HG02588 (cell line): ENCODE data around the gene TBC1D20.

Source experiments
- ATAC-seq: cut with Tn5 transposase; IDR thresholded peaks from one replicate; pipeline ENCODE4 v1.9.1; 2021; ENCODE audit warnings: mild to moderate bottlenecking, moderate library complexity; ENCODE audit not compliant: unreplicated experiment

TBC1D20 gene

DNA sequence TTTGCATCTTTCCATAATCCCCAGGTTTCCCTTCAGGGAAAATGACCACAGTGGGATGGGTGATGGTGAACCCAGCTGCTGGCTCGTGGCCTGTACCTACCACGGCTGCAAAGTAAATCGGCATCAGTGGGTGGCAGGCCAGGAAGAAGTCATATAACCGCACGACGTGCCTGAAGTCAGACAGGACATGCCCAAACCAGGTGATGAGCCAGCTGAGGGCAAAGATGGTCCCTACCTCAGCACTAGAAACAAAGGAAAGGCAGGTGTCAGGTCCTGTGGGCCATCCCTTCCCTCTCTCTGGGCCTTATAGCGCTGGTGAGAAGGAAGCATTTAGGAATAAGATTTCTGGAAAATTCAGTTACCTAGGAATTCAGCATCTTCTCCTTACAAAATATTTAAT is 22.2 kb downstream of the TBC1D20 start:
- ATAC-seq: no peak

- no peak for ATAC-seq
Measured at GRCh38 chr20:438571-439469, 23.5 kb downstream of the TBC1D20 start.

DNA sequence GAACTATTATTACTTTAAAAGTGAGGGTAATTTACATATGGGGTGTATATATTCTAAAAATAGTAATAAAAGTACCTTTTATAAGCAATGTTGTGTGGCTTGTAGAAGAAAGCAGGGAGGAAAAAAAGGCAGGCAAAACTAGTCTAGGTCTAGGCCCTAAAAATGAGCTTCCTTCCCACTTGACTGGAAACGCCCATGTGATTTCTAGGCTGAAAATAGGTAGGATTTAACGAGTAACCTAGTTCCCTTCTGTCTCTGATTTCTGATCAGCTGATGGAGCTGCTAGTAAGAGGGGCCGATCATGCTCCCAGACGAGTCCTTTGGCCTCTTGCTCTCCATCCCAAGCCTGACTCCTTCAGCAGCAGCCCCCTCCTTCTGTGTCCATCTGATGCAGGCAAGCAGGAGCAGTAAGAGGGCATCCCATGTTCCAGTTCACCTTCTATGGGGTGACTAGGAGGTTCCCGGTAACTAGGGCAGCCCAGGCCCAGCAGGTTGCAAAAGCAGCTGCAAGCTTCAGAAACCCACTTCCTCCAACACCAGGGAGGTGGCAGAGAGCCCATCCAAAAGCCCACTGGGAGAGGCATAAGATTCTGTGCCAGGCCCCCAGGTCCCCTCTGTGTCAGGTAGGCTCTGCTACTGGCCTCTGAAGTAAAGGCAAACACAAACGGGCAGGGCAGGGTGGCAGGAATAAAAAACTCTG is 24.4 kb downstream of the TBC1D20 start:
- ATAC-seq: no peak

- no peak for ATAC-seq
Measured at GRCh38 chr20:436476-436875, 25.9 kb downstream of the TBC1D20 start.

DNA sequence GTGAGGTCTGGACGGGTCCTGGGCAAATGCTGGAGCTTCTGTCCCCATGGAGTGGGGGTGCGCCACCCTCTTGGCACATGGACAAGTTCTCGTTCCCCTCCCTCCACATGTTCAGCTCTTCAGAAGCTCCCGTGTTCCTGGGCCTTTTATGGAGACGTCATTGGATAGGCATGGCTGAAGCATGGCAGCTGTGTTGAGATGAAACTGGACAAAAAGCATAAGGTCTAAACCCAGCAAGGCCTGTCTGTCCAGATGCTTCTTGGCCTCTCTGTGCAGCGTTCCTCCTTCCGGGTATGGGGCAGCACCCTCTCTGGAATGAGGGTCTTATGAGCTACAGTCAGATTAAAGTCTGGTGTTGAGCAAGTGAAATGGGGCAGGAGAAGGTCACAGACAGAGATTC is 26.8 kb downstream of the TBC1D20 start:
- ATAC-seq: no peak

- no peak for ATAC-seq
Measured at GRCh38 chr20:434661-435419, 27.5 kb downstream of the TBC1D20 start.

GRCh38 chr20:434221-434620 is 28.1 kb downstream of the TBC1D20 start:
- no peak for ATAC-seq

- ATAC-seq: peak; percentile 86
Measured at GRCh38 chr20:433300-433975, 28.9 kb downstream of the TBC1D20 start.

GRCh38 chr20:432677-433299 is 29.5 kb downstream of the TBC1D20 start:
- ATAC-seq: no peak

DNA sequence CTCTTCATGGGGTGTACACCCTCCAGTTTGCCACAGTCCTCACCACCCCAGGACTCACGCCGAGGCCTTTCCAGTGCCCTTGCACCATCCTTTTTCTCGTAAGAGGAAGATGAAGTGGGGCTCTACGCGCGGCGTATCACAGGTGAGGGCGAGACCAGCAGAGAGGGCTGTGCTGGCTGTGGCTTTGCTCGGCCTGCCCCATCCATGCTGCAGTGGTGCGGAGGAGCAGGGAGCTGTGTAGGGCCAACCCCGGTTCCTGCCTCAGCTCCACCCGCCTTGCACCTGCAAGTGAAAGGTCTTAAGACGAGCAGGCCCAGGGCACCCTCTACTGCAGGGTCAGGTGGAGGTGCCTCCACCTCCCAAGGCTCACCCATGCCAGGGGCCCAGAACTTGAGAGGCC is 30.1 kb downstream of the TBC1D20 start:
- ATAC-seq: no peak

DNA sequence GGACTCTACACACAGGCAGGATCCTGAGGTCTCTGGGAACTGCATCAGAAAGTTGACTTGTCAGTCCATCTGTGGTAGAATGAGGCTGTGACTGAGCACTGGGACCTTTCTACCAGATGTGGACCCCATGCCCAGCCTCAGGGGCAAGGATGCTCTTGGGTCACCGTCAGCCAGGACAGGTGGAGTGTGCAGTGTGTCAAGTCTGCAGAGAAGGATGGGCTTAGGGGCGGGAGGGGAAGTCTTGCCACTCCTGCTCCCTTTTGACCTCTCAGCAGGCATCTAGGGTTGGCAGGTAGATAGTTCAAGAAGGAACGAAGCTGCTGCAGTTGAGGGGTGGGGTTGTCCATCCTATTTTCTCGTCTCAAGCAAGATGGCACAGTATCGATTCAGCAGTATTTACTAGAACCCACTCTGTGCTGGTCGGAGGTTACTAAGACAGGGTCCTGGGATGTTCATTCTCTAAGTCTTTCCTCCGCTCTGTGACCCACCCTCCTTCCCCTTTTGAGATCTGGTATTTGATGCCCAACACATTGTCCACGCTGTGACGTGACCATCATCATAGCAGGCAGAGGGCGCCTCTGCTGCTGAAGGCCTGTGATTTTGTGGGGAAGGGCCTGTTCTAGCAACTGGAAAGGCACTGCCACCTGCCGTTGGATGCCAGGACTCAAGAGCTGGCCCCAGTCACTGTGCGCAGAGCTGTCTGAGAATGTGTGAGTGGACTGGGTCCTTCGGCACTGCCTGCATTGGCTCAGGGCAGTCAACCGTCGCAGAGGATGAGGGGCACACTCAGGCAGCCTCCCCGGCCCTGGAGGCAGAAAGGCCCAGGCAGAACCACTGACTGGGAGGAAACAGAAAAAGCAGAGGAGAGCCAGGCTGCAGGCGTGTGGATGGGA is 31.1 kb downstream of the TBC1D20 start:
- ATAC-seq: no peak

GRCh38 chr20:430091-430999 is 32.0 kb downstream of the TBC1D20 start:
- no peak for ATAC-seq

DNA sequence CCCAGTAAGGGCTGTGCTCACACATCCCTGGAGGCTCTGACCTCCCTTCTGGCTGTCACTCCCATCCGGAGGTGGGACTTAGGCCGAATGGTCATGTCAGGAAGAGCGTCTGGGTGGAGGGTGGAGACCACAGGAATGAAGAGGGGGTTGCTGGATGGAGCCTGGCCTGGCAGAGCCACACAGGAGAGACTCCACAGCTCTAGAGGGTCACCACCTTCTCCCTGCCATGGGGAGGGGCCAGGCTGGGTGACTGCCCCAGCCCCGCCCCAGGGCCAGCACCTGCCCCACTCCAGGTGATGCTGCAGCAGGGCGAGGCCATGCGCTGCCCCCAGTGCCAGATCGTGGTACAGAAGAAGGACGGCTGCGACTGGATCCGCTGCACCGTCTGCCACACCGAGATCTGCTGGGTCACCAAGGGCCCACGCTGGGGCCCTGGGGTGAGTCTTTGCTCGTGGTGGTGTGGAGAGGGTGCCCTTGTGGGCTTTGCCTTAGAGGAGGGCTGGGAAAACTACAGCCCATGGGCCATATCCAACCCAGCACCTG is 33.6 kb downstream of the TBC1D20 start:
- no peak for ATAC-seq

GRCh38 chr20:427849-428657 is 34.3 kb downstream of the TBC1D20 start:
- ATAC-seq: no peak

DNA sequence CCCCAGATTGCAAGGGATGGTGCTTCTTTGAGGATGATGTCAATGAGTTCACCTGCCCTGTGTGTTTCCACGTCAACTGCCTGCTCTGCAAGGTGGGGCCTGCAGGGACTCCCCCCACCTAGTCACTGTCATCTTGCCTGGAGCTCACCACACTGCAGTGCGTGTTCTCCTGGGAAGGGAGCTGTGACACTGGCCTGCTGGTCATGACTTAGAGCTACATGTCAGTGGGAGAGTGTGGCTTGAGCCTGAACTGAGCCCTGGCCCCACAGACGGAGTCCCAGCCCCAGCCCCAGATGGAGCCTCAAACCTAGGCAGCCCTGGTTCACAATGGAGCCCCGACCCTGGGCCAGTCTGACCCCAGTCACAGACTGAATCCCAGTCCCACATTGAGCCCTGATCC is 34.9 kb downstream of the TBC1D20 start:
- ATAC-seq: no peak

DNA sequence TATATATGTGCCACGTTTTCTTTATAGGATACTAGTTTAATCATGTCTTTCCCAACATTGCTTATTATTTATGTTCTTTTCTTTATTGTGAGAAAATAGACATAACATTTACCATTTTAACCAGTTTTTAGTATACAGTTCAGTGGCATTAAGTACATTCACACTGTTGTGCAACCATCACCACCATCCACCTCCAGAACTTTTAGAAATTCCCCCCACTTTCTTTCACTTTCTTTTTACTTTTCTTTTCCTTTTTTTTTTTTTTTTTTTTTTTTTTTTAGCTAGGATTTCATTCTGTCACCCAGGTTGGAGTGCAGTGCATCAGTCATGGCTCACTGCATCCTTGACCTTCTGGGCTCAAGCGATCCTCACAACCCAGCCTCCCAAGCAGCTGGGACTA is 35.8 kb downstream of the TBC1D20 start:
- no peak for ATAC-seq

DNA sequence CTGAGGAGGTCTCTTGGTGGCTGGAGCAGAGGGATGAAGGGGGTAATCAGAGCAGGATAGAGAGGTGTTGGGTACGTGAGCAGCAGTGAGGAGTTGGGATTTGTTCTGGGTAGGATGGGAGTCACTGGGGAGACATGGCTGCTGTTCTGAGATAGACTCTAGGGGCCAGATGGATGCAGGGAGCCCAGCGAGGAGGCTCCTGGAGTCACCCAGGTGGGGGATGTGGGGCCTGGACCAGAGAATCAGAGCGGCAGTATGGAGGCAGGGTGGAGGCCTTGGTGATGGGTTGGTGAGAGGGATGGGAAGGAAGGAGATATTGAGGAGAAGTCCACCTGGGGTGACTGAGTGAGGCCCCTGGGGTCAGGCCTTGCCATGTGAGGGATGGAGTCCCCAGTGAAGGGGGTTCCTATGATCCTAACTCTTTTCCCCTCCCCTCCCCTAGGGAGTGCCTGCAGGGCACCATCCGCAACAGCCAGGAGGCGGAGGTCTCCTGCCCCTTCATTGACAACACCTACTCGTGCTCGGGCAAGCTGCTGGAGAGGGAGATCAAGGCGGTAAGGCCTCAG is 40.6 kb downstream of the TBC1D20 start:
- ATAC-seq: no peak
